DND-41 (cell line): ENCODE results near the gene C17orf58.
"Not testable (repeated sequence)": the region's sequence is repeated elsewhere in the genome, so short reads cannot be mapped to it uniquely, and the experiment has no call there.

Source experiments
- ATAC-seq: fragments of 200-7000 bp; cut with Tn5 transposase; 3 replicates; pipeline ENCODE4 v1.9.1; 2021; ENCODE audit warnings: low read depth; ENCODE audit not compliant: insufficient read depth
- DNase-seq: peaks from one replicate; pipeline ENCODE4 v3.0.0-alpha.2; 2020
- H2AFZ ChIP-seq: 2 replicates; pipeline ENCODE4 v1.6.0; 2012; ENCODE audit warnings: low read depth, low read length
- H3K27ac ChIP-seq: 2 replicates; pipeline ENCODE4 v1.5.1; 2012; ENCODE audit warnings: low read length, inconsistent platforms
- H3K27me3 ChIP-seq: fragments of 200-600 bp; sonication (generic); 2 replicates; pipeline ENCODE4 v1.6.0; 2012; ENCODE audit warnings: low read length, mild to moderate bottlenecking, inconsistent platforms; ENCODE audit not compliant: insufficient read depth, poor library complexity
- H3K36me3 ChIP-seq: 2 replicates; pipeline ENCODE4 v1.5.1; 2012; ENCODE audit warnings: low read length, inconsistent platforms; ENCODE audit not compliant: insufficient read depth
- H3K4me1 ChIP-seq: 2 replicates; pipeline ENCODE4 v1.5.1; 2012; ENCODE audit warnings: mild to moderate bottlenecking, low read length; ENCODE audit not compliant: insufficient read depth
- H3K4me2 ChIP-seq: 2 replicates; pipeline ENCODE4 v1.6.0; 2012; ENCODE audit warnings: mild to moderate bottlenecking, moderate library complexity, low read length, inconsistent platforms; ENCODE audit not compliant: insufficient read depth
- H3K4me3 ChIP-seq, 2 experiments: fragments of 200-600 bp in 1 of 2; shearing (Covaris generic) in 1 of 2; 2 replicates each; pipeline ENCODE4 v1.5.1; 2012 to 2016; ENCODE audit warnings: inconsistent platforms in 2 of 2, low read length in 2 of 2, mild to moderate bottlenecking in 2 of 2, low read depth in 1 of 2, moderate library complexity in 1 of 2
- H3K79me2 ChIP-seq: 2 replicates; pipeline ENCODE4 v1.6.0; 2012; ENCODE audit warnings: low read length, inconsistent platforms; ENCODE audit not compliant: insufficient read depth
- H3K9ac ChIP-seq: 2 replicates; pipeline ENCODE4 v1.6.0; 2012; ENCODE audit warnings: low read depth, mild to moderate bottlenecking, inconsistent platforms, low read length, moderate library complexity
- H3K9me3 ChIP-seq: 2 replicates; pipeline ENCODE4 v1.5.1; 2012; ENCODE audit warnings: low read length, moderate library complexity, mild to moderate bottlenecking, inconsistent platforms; ENCODE audit not compliant: insufficient read depth, severe bottlenecking
- H4K20me1 ChIP-seq: 2 replicates; pipeline ENCODE4 v1.6.0; 2012; ENCODE audit warnings: low read length; ENCODE audit not compliant: insufficient read depth
- EZH2 ChIP-seq: IDR thresholded peaks from 3 replicates; pipeline ENCODE4 v1.6.1; 2012; ENCODE audit warnings: borderline replicate concordance, low read depth, mild to moderate bottlenecking, moderate library complexity, low read length, inconsistent platforms; ENCODE audit not compliant: severe bottlenecking
- TF ChIP-seq, protein P1 (sequence below): IDR thresholded peaks from 2 replicates; pipeline ENCODE4 v1.5.1; 2012; ENCODE audit warnings: borderline replicate concordance, low read length, moderate library complexity, mild to moderate bottlenecking; ENCODE audit not compliant: poor library complexity, severe bottlenecking; ENCODE audit errors: extremely low read depth

The C17orf58 gene

DNA sequence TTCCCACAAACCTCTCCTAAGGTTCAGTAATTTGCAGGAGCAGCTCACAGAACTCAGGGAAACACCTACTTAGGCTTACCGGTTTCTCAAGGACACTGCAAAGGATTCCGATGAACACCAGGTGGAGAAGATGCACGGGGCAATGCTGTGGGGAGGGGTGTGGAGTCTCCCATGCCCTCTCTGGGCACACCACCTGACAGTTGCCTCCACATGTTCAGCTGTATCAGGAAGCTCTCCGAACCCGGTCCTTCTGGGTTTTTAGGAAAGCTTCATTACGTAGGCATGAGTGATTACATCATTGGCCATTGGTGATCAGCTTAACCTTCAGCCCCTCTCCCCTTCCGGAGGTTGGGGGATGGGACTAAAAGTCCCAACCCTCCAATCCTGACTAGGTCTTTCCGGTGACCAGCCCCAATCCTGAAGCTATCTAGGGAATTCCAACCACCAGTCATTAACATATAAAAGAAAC lies 21.6 kb downstream of the C17orf58 start:
- TF ChIP-seq, protein P1, sequence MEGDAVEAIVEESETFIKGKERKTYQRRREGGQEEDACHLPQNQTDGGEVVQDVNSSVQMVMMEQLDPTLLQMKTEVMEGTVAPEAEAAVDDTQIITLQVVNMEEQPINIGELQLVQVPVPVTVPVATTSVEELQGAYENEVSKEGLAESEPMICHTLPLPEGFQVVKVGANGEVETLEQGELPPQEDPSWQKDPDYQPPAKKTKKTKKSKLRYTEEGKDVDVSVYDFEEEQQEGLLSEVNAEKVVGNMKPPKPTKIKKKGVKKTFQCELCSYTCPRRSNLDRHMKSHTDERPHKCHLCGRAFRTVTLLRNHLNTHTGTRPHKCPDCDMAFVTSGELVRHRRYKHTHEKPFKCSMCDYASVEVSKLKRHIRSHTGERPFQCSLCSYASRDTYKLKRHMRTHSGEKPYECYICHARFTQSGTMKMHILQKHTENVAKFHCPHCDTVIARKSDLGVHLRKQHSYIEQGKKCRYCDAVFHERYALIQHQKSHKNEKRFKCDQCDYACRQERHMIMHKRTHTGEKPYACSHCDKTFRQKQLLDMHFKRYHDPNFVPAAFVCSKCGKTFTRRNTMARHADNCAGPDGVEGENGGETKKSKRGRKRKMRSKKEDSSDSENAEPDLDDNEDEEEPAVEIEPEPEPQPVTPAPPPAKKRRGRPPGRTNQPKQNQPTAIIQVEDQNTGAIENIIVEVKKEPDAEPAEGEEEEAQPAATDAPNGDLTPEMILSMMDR, result no peak
- no peak for TF ChIP-seq EZH2
- peaks cover 38% of the 10 kb centered on the region for H3K36me3 ChIP-seq
- H3K27ac ChIP-seq, result no peak overlapping the region
- no peaks in the 10 kb centered on the region for H4K20me1 ChIP-seq
- DNase-seq, result no peak
- no peak overlapping the region for H3K4me3 ChIP-seq
- no peaks in the 10 kb centered on the region for H3K79me2 ChIP-seq
- H3K4me2 ChIP-seq, result no peak overlapping the region
- H3K27me3 ChIP-seq, result no peaks in the 10 kb centered on the region
- H3K9me3 ChIP-seq, result no peaks in the 10 kb centered on the region
- no peak for ATAC-seq
- no peak overlapping the region for H2AFZ ChIP-seq
- H3K9ac ChIP-seq, result no peak overlapping the region
- no peaks in the 10 kb centered on the region for H3K4me1 ChIP-seq

DNA sequence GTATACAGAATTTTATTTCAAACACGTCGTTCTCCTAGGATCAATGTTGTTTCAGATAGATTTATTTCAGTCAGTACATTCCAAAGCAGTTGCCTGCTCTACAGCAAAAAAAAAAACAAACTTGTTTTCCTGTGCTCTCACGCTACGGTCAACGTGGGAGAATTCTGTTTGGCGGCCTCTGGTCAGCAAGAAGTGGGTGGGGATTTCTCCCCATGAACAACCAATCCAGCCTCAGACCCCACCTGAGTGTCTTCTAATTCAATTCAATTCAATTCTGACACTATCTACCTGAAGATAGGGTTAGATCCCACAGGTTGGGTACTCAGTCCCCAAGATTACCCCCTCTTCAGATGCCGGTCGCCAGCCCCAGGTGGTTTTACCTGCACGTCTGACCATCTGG lies 22.1 kb downstream of the C17orf58 start:
- H3K79me2 ChIP-seq, result no peaks in the 10 kb centered on the region
- H3K9ac ChIP-seq, result no peak overlapping the region
- H3K4me1 ChIP-seq, result no peaks in the 10 kb centered on the region
- no peaks in the 10 kb centered on the region for H3K9me3 ChIP-seq
- ATAC-seq (no peak), DNase-seq (no peak)
- no peak overlapping the region for H2AFZ ChIP-seq
- H3K27ac ChIP-seq, result no peak overlapping the region
- no peak overlapping the region for H3K4me2 ChIP-seq
- TF ChIP-seq, protein P1, result no peak
- no peak for TF ChIP-seq EZH2
- peaks cover 38% of the 10 kb centered on the region for H3K36me3 ChIP-seq
- no peaks in the 10 kb centered on the region for H3K27me3 ChIP-seq
- no peaks in the 10 kb centered on the region for H4K20me1 ChIP-seq
- no peak overlapping the region for H3K4me3 ChIP-seq

DNA sequence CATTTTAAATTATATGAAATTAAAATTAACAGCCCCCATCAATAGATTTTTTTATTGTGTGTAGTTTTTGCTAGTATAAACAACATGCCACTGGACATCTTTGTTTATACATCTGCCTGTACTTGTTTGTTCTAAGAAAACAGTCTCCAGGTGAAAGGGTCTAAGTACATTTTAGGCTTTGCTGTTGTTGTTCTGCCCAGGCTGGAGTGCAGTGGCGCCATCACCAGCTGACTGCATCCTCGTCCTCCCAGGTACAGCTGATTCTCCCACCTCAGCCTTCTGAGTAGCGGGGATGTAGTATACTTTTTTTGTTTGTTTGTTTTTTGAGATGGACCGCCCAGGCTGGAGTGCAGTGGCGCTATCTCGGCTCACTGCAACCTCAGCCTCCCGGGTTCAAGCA lies 25.5 kb downstream of the C17orf58 start:
- Histone ChIP-seq H3K4me1 (no peaks in the 10 kb centered on the region), H4K20me1 (no peaks in the 10 kb centered on the region), H3K4me3 (no peak overlapping the region), H3K79me2 (no peaks in the 10 kb centered on the region), H3K27ac (no peak overlapping the region), H3K36me3 (peaks cover 42% of the 10 kb centered on the region), H3K9me3 (no peaks in the 10 kb centered on the region), H2AFZ (no peak overlapping the region), H3K27me3 (no peaks in the 10 kb centered on the region), H3K4me2 (no peak overlapping the region), H3K9ac (no peak overlapping the region)
- DNase-seq (no peak), ATAC-seq (no peak)
- no peak for TF ChIP-seq EZH2
- TF ChIP-seq, protein P1, result no peak

DNA sequence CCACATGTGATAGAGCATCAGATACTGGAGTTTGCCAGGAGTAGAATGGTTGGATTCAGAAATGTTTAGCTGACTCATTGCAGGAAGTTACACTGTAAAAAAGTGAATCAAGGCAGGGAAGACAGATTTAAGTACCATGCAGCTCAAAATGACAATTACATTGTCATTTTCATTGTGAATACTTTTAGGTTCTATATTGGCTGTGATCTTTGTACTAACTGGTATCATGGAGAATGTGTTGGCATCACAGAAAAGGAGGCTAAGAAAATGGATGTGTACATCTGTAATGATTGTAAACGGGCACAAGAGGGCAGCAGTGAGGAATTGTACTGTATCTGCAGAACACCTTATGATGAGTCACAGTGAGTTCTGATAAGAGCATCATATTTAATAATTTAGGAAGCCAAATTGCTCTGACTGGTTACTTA lies 33.1 kb downstream of the C17orf58 start:
- DNase-seq (peak; percentile 74), ATAC-seq (peak; percentile 96)
- TF ChIP-seq, protein P1, result peak; percentile 75
- not testable (repeated sequence) for H4K20me1 ChIP-seq, H3K79me2 ChIP-seq, H3K4me1 ChIP-seq, H3K27me3 ChIP-seq, H3K9ac ChIP-seq, H3K9me3 ChIP-seq, H2AFZ ChIP-seq, H3K4me2 ChIP-seq, H3K4me3 ChIP-seq
- Histone ChIP-seq H3K36me3 (peaks cover 61% of the 10 kb centered on the region), H3K27ac (peak overlapping the region; percentile 49; the same call in 1 of the 2 replicates)

DNA sequence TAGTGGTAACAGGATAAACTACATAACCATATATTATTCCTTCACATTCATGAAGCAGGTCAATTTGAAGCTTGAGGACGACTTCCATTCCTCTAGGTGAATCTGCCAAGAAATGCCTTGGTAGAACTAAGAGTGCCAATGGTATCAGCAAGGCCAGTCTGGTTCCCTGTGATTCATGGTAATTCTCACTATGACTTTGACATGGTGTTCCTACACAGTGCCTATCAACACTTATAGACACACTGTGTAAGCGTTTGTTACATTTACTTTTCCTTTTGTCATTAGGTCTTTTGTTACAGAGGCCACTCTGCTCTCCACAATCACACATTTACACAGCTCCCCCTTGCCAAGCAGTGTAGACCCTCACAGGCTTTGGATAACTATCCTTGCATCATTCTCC lies 34.1 kb downstream of the C17orf58 start:
- not testable (repeated sequence) for H3K4me2 ChIP-seq, H3K27me3 ChIP-seq, H2AFZ ChIP-seq, H3K27ac ChIP-seq, H3K9ac ChIP-seq, ATAC-seq, H4K20me1 ChIP-seq, H3K4me1 ChIP-seq, H3K79me2 ChIP-seq, H3K4me3 ChIP-seq, H3K9me3 ChIP-seq, DNase-seq
- peaks cover 66% of the 10 kb centered on the region for H3K36me3 ChIP-seq
